Measurements from ENCODE around the gene POU2F2.
"Not testable (repeated sequence)": the region's sequence is repeated elsewhere in the genome, so short reads cannot be mapped to it uniquely, and the experiment has no call there.

The POU2F2 gene

GRCh38 chr19:42066075-42066754 lies 66.0 kb downstream of the POU2F2 start:
- DNase-seq = peak in 36 of 56 donors; percentile 9 to 72 (median 25)

- no peak for DNase-seq
Measured at GRCh38 chr19:42065511-42065910, 66.7 kb downstream of the POU2F2 start.

- no peak for DNase-seq
Measured at GRCh38 chr19:42065051-42065450, 67.2 kb downstream of the POU2F2 start.

- DNase-seq = no peak
Measured at GRCh38 chr19:42064432-42064831, 67.8 kb downstream of the POU2F2 start.

- DNase-seq = no peak
Measured at GRCh38 chr19:42062381-42062780, 69.9 kb downstream of the POU2F2 start.

GRCh38 chr19:42060117-42060516 lies 72.1 kb downstream of the POU2F2 start:
- no peak for DNase-seq

- no peak for DNase-seq
Measured at GRCh38 chr19:42059196-42059595, 73.0 kb downstream of the POU2F2 start.

- DNase-seq = no peak
Measured at GRCh38 chr19:42057846-42058245, 74.4 kb downstream of the POU2F2 start.

- no peak for DNase-seq
Measured at GRCh38 chr19:42054205-42054604, 78.0 kb downstream of the POU2F2 start.

GRCh38 chr19:42053037-42053935 lies 79.0 kb downstream of the POU2F2 start:
- no peak for DNase-seq

GRCh38 chr19:42052241-42052863 lies 79.9 kb downstream of the POU2F2 start:
- DNase-seq = no peak

- DNase-seq = no peak
Measured at GRCh38 chr19:42051166-42052115, 80.8 kb downstream of the POU2F2 start.

- DNase-seq = no peak
Measured at GRCh38 chr19:42048992-42049391, 83.3 kb downstream of the POU2F2 start.

GRCh38 chr19:42045575-42045974 lies 86.7 kb downstream of the POU2F2 start:
- peak in 11 of 56 donors; percentile 3 to 46 (median 18) for DNase-seq

GRCh38 chr19:42042455-42043170 lies 89.6 kb downstream of the POU2F2 start:
- DNase-seq = no peak

GRCh38 chr19:42040491-42040890 lies 91.8 kb downstream of the POU2F2 start:
- DNase-seq = not testable (repeated sequence)

- DNase-seq = no peak
Measured at GRCh38 chr19:42040031-42040430, 92.2 kb downstream of the POU2F2 start.

- no peak for DNase-seq
Measured at GRCh38 chr19:42038666-42039065, 93.6 kb downstream of the POU2F2 start.

- DNase-seq = no peak
Measured at GRCh38 chr19:42037649-42038048, 94.6 kb downstream of the POU2F2 start.

Measured in nucleus accumbens (tissue), 56 donors.